Fibroblast of peridontal ligament (primary cell): Measurements from ENCODE around the gene DCP1A.
"Not testable (repeated sequence)": the region's sequence is repeated elsewhere in the genome, so short reads cannot be mapped to it uniquely, and the experiment has no call there.

ENCODE experiments used
- DNase-seq: peaks from one replicate; pipeline ENCODE4 v3.0.0-alpha.2; 2010; ENCODE audit errors: extremely low read depth

Gene DCP1A

GRCh38 chr3:53264718-53265117, 82.6 kb downstream of the DCP1A start:
- no peak for DNase-seq

- no peak for DNase-seq
These were observed 83.4 kb downstream of the DCP1A start for GRCh38 chr3:53263907-53264306.

GRCh38 chr3:53261712-53262111, 85.6 kb downstream of the DCP1A start:
- no peak for DNase-seq

- DNase-seq = no peak
These were observed 87.0 kb downstream of the DCP1A start for GRCh38 chr3:53260286-53260785.

GRCh38 chr3:53259427-53260259, 87.7 kb downstream of the DCP1A start:
- DNase-seq = peak; percentile 26

GRCh38 chr3:53258600-53259426, 88.5 kb downstream of the DCP1A start:
- no peak for DNase-seq

- no peak for DNase-seq
These were observed 89.9 kb downstream of the DCP1A start for GRCh38 chr3:53257465-53257864.

GRCh38 chr3:53256704-53257055, 90.7 kb downstream of the DCP1A start:
- DNase-seq = no peak

- DNase-seq = peak; percentile 78
These were observed 91.3 kb downstream of the DCP1A start, which contains the start of gene TKT for GRCh38 chr3:53255775-53256703. Gene TKT, minus strand, starts transcription at chr3:53256022. Its CDS starts 80 bp downstream, at chr3:53255942.

GRCh38 chr3:53255423-53255774, 91.9 kb downstream of the DCP1A start:
- DNase-seq = no peak

GRCh38 chr3:53254509-53255422, 92.6 kb downstream of the DCP1A start:
- peak; percentile 32 for DNase-seq

GRCh38 chr3:53253707-53254508, 93.4 kb downstream of the DCP1A start:
- no peak for DNase-seq

GRCh38 chr3:53252947-53253322, 94.4 kb downstream of the DCP1A start:
- not testable (repeated sequence) for DNase-seq

GRCh38 chr3:53252096-53252946, 95.0 kb downstream of the DCP1A start:
- DNase-seq = no peak

- DNase-seq = no peak
These were observed 96.3 kb downstream of the DCP1A start for GRCh38 chr3:53250881-53251605.

GRCh38 chr3:53250453-53250852, 96.9 kb downstream of the DCP1A start:
- peak; percentile 36 for DNase-seq

- DNase-seq = no peak
These were observed 99.2 kb downstream of the DCP1A start for GRCh38 chr3:53248161-53248560.

- DNase-seq = no peak
These were observed 99.7 kb downstream of the DCP1A start for GRCh38 chr3:53247619-53248018.
